ENCODE data around the gene TMTC1. TPM values are rescaled to one million over a fixed set of nuclear protein-coding genes. Genes with fewer than 3 reads are reported as not detected.

The TMTC1 gene
- total RNA-seq, 2 experiments from 2014 or later, result not detected

DNA sequence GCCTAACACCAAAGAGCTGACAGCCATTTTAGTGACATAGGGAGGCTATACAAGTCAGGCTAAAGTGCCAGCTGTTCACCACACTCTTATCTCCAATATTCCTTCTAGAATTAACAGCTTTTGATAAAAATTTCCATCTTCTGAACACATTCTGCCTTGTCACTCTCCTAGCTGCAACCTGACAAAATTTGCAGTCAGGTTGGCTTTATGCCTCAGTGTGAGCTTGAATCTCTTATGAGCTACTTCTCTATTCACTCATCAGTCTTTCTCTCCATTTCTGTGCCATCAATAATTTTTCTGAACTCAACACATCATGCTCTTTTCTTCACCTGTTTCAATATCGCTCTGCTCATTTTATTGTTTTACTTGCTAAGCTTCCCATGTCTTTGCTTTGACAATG is 50.2 kb downstream of the TMTC1 start:
- Mint-ChIP-seq H3K27me3 (ENCODE audit: low read depth) (no peaks in the 10 kb centered on the region), H3K9me3 (ENCODE audit: insufficient read depth) (no peaks in the 10 kb centered on the region), H3K36me3 (ENCODE audit: low read depth) (no peaks in the 10 kb centered on the region), H3K27ac (no peak overlapping the region), H3K4me1 (ENCODE audit: low read depth) (no peaks in the 10 kb centered on the region), H3K4me3 (no peak overlapping the region)
- DNase-seq, result no peak
- ChIA-PET POLR2A (no interaction called here), CTCF (no interaction called here)
- no peak for ATAC-seq

DNA sequence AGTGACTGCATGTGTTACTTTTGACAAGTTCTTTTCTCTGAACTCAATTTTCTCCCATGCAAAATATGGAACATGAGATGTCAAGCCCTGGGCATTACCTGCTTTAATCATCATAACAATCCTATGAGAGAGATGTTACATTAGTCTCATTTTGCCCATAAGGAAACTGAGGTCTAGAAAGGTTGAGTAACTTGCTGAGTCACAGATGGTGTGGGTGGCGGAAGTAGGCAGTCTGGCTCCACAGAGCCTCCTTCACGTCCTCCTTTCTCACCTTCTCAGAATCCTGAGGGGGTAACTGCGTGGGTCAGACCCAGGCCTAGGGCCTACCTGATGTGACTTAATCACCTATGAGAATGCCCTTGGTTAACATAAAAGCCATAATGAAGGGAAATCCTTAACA is 50.7 kb downstream of the TMTC1 start:
- no peaks in the 10 kb centered on the region for H3K4me1 Mint-ChIP-seq (ENCODE audit: low read depth)
- no peak overlapping the region for H3K27ac Mint-ChIP-seq
- H3K4me3 Mint-ChIP-seq, result no peak overlapping the region
- ChIA-PET POLR2A (no interaction called here), CTCF (no interaction called here)
- no peaks in the 10 kb centered on the region for H3K27me3 Mint-ChIP-seq (ENCODE audit: low read depth)
- DNase-seq, result no peak
- no peaks in the 10 kb centered on the region for H3K36me3 Mint-ChIP-seq (ENCODE audit: low read depth)
- no peak for ATAC-seq
- no peaks in the 10 kb centered on the region for H3K9me3 Mint-ChIP-seq (ENCODE audit: insufficient read depth)

DNA sequence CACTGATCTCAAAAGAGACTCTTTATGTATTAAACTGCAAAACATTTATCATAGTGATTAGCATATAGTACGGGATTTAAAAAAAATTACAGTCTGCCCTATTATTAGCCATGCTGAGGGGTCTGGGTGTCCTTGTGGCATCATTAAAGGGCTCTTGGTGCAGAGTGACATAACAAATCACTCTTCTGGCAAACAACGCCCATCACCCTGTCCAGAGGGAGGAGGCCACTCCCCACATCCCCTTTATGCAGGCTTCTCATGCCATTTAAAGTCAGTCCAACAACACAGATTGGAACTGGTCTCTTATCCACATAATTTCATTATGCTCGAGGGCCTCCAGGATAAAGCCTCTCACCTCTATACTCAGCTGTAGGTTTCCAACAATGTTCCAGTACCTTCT is 51.1 kb downstream of the TMTC1 start:
- DNase-seq, result no peak
- no peaks in the 10 kb centered on the region for H3K27me3 Mint-ChIP-seq (ENCODE audit: low read depth)
- no peaks in the 10 kb centered on the region for H3K9me3 Mint-ChIP-seq (ENCODE audit: insufficient read depth)
- no peaks in the 10 kb centered on the region for H3K4me1 Mint-ChIP-seq (ENCODE audit: low read depth)
- no peak overlapping the region for H3K27ac Mint-ChIP-seq
- no peak overlapping the region for H3K4me3 Mint-ChIP-seq
- POLR2A ChIA-PET, result no interaction called here
- no peak for ATAC-seq
- CTCF ChIA-PET, result no interaction called here
- no peaks in the 10 kb centered on the region for H3K36me3 Mint-ChIP-seq (ENCODE audit: low read depth)

DNA sequence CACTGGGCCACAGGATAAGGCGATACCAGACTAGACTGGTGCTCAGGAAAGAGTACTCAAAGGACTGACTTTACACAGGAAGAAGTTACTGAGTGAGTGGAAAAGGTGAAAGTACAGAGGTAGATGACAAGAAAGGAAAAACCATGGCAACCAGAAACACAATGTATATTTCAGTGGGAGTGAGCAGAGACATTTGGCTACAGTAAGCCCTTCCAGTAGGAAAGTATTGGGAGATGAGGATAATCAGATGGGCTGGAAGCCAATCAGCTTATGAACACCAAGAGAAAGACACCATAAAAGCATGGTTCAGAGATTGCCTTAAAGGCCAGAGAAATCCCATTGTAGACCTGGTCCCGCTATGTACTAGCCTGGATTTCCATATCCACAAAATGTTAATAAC is 51.6 kb downstream of the TMTC1 start:
- no peaks in the 10 kb centered on the region for H3K36me3 Mint-ChIP-seq (ENCODE audit: low read depth)
- no peaks in the 10 kb centered on the region for H3K9me3 Mint-ChIP-seq (ENCODE audit: insufficient read depth)
- no peak overlapping the region for H3K27ac Mint-ChIP-seq
- H3K27me3 Mint-ChIP-seq (ENCODE audit: low read depth), result no peaks in the 10 kb centered on the region
- no peak for ATAC-seq
- CTCF ChIA-PET, result no interaction called here
- DNase-seq, result no peak
- H3K4me3 Mint-ChIP-seq, result no peak overlapping the region
- H3K4me1 Mint-ChIP-seq (ENCODE audit: low read depth), result no peaks in the 10 kb centered on the region
- POLR2A ChIA-PET, result no interaction called here

DNA sequence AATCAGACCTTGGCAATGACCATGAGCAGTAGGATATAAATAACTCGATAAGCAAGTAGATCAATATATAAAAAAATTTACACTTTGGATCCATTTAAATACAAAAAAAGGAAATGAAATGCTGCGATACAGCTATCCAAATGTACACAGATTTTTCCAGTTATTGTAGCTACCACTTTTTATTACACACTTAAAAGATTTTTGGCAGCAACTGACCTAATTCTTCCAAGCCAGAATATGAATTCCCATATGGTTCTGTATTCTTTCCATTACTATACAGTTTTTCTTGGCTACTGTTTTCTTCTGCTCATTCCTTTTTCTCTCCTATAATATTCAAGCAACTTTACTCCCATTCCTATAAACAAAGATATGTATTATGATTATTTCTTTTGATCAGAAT is 52.2 kb downstream of the TMTC1 start:
- no peaks in the 10 kb centered on the region for H3K27me3 Mint-ChIP-seq (ENCODE audit: low read depth)
- POLR2A ChIA-PET, result no interaction called here
- no peaks in the 10 kb centered on the region for H3K36me3 Mint-ChIP-seq (ENCODE audit: low read depth)
- no peaks in the 10 kb centered on the region for H3K4me1 Mint-ChIP-seq (ENCODE audit: low read depth)
- DNase-seq (no peak), ATAC-seq (no peak)
- no peak overlapping the region for H3K27ac Mint-ChIP-seq
- H3K9me3 Mint-ChIP-seq (ENCODE audit: insufficient read depth), result no peaks in the 10 kb centered on the region
- H3K4me3 Mint-ChIP-seq, result no peak overlapping the region
- CTCF ChIA-PET, result no interaction called here

DNA sequence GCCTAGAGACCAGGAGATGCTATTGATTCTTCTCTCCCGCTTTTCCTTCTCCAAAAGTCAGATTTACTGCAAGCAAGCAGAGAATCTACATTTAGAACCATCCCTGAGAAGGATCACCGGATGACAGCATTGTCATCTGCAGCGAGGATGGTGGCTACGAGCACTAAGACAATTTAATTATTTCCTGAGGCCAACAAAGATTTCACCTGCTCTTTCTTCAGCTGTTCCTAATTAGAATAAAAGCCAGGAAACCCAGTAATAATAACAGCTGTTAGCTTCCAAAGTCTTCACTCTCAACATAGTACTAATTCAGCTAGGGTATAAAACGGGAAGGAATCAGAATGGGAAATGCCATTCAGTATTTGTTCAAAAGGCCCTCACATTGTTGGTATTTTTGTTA is 53.3 kb downstream of the TMTC1 start:
- ChIA-PET POLR2A (no interaction called here), CTCF (no interaction called here)
- H3K4me3 Mint-ChIP-seq, result no peak overlapping the region
- no peak for DNase-seq
- H3K27ac Mint-ChIP-seq, result no peak overlapping the region
- no peak for ATAC-seq
- H3K36me3 Mint-ChIP-seq (ENCODE audit: low read depth), result no peaks in the 10 kb centered on the region
- H3K27me3 Mint-ChIP-seq (ENCODE audit: low read depth), result no peaks in the 10 kb centered on the region
- no peaks in the 10 kb centered on the region for H3K4me1 Mint-ChIP-seq (ENCODE audit: low read depth)
- H3K9me3 Mint-ChIP-seq (ENCODE audit: insufficient read depth), result no peaks in the 10 kb centered on the region

DNA sequence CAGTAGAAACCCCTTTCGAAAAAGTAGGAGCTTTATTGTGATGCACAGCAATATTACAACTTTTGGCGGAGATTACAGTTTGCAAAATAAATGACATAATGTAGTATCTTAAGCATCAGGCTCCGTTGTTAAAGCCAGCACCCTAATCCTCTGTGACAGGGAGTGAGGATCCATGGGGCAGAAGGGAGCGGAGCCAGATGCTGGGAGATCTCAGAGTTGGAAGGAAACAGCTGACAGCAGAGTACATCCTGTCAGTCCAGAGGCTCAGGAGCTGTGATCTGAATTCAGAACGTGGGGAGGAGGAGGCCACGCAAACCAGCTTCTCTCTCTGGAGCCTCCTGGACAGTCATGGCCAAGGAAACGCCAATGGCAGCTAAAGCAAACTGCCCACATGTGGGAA is 55.7 kb downstream of the TMTC1 start:
- no peaks in the 10 kb centered on the region for H3K9me3 Mint-ChIP-seq (ENCODE audit: insufficient read depth)
- H3K4me1 Mint-ChIP-seq (ENCODE audit: low read depth), result no peaks in the 10 kb centered on the region
- ChIA-PET POLR2A (no interaction called here), CTCF (no interaction called here)
- no peak for ATAC-seq
- DNase-seq, result no peak
- no peak overlapping the region for H3K27ac Mint-ChIP-seq
- H3K36me3 Mint-ChIP-seq (ENCODE audit: low read depth), result no peaks in the 10 kb centered on the region
- H3K27me3 Mint-ChIP-seq (ENCODE audit: low read depth), result no peaks in the 10 kb centered on the region
- H3K4me3 Mint-ChIP-seq, result no peak overlapping the region

DNA sequence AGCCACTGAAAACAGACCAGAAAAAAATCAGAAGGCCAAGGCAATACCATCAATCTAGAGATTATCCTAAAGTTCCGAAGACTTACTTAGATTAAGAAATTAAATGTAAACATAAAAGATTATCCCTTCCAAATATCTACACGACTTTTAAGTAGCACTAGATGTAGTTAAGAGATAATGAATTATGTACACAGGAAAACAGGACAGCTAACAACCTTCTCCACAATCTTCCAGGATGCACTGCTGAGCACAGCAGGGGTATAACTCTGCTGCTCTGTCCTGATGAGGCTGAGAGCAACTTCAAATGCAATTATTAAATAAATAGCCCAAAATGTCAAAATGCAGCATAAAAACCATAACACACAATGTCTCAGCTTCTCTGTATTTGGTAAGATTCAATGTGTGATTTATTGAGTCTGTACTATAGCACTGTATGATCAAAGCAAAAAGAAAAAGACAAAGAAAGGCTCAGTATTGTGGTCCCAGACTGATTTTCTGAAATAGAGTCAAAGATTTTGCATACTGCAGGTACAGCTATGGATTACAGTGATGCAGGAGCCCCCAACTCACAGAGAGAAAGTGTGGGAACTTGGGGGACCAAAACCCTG is 56.9 kb downstream of the TMTC1 start:
- no peak overlapping the region for H3K27ac Mint-ChIP-seq
- no peaks in the 10 kb centered on the region for H3K27me3 Mint-ChIP-seq (ENCODE audit: low read depth)
- no peaks in the 10 kb centered on the region for H3K36me3 Mint-ChIP-seq (ENCODE audit: low read depth)
- H3K4me1 Mint-ChIP-seq (ENCODE audit: low read depth), result no peaks in the 10 kb centered on the region
- H3K9me3 Mint-ChIP-seq (ENCODE audit: insufficient read depth), result no peaks in the 10 kb centered on the region
- POLR2A ChIA-PET, result no interaction called here
- ATAC-seq (no peak), DNase-seq (no peak)
- CTCF ChIA-PET, result no interaction called here
- no peak overlapping the region for H3K4me3 Mint-ChIP-seq

DNA sequence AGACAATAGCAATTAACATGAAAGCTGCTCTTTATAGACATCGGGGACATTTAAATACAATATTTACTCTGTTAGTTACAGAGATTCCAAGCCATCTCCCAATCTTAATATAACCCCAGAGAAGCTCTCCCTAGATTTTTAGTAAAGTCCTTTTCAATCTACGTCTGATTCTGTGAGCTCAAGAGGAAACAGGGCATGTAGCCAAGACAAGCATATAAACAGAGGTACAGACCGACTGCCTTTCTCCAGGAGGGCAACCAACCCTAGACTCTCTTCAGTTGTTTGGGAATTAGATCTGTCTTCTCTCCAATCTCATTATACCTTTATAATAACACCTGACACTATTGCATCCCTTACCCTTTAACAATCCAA is 57.4 kb downstream of the TMTC1 start:
- Mint-ChIP-seq H3K27ac (no peak overlapping the region), H3K4me3 (no peak overlapping the region), H3K4me1 (ENCODE audit: low read depth) (no peaks in the 10 kb centered on the region), H3K9me3 (ENCODE audit: insufficient read depth) (no peaks in the 10 kb centered on the region), H3K36me3 (ENCODE audit: low read depth) (no peaks in the 10 kb centered on the region), H3K27me3 (ENCODE audit: low read depth) (no peaks in the 10 kb centered on the region)
- ChIA-PET CTCF (no interaction called here), POLR2A (no interaction called here)
- ATAC-seq (no peak), DNase-seq (no peak)

DNA sequence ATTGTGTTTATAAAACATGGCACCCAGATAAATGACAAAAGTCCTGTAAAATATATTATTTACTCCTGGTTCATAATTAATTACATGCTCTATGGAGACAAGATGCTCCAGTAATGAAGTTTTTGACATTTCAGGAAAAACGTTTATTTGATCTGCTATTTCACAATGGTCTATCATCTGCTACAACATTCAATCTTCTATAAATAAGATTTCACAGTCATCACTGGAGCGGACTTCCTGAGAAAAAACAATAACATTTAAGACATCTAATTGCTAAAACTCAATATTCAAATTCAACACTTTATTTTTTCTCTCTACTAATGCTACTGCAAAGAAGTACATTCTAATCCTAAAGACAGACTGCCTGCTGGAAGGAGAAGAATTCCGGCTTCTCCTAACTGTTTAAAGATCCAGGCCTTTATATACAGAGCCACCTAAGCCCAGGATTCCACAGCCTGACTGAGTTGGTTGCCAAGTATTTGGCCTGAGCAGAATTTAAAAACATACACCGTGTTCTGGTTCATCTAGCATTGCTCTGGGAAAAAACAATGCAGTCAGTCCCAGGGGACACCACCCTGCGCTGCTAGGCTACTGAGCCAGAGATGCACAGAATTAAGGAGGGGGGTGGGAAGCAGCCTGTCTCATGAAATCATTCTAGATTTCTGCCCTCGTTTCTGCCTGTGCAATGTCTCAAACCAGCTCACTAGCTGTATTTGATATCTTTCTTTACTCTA is 58.0 kb downstream of the TMTC1 start:
- POLR2A ChIA-PET, result no interaction called here
- no peaks in the 10 kb centered on the region for H3K4me1 Mint-ChIP-seq (ENCODE audit: low read depth)

DNA sequence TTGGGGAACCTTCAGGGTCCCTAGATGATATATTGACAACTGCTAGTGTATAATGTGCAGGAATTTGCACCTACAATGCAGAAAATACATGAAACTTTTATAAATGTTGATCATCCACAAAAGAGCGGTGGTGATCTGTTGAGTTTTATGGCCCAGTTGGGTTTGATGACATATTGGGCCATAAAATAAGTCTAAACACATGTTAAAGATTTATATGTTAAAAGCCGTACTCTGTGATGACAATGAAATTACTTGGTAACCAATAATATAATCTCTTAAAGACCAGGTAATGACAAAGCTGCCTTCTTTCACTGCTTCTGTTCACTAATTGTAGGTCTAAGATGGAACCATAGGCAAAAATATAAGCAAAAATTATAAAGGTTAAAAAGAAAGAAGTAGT is 61.6 kb downstream of the TMTC1 start:
- ATAC-seq (no peak), DNase-seq (no peak)
- H3K27ac Mint-ChIP-seq, result no peak overlapping the region
- ChIA-PET CTCF (no interaction called here), POLR2A (no interaction called here)
- no peak overlapping the region for H3K4me3 Mint-ChIP-seq
- no peaks in the 10 kb centered on the region for H3K9me3 Mint-ChIP-seq (ENCODE audit: insufficient read depth)
- no peaks in the 10 kb centered on the region for H3K4me1 Mint-ChIP-seq (ENCODE audit: low read depth)
- H3K27me3 Mint-ChIP-seq (ENCODE audit: low read depth), result no peaks in the 10 kb centered on the region
- H3K36me3 Mint-ChIP-seq (ENCODE audit: low read depth), result no peaks in the 10 kb centered on the region

More for the DNA sequence above, 58.0 kb downstream of the TMTC1 start:
- CTCF ChIA-PET, result no interaction called here
- ATAC-seq, result no peak
- H3K4me3 Mint-ChIP-seq, result no peak overlapping the region
- H3K36me3 Mint-ChIP-seq (ENCODE audit: low read depth), result no peaks in the 10 kb centered on the region
- DNase-seq, result no peak
- H3K27ac Mint-ChIP-seq, result no peak overlapping the region
- H3K9me3 Mint-ChIP-seq (ENCODE audit: insufficient read depth), result no peaks in the 10 kb centered on the region
- H3K27me3 Mint-ChIP-seq (ENCODE audit: low read depth), result no peaks in the 10 kb centered on the region

DNA sequence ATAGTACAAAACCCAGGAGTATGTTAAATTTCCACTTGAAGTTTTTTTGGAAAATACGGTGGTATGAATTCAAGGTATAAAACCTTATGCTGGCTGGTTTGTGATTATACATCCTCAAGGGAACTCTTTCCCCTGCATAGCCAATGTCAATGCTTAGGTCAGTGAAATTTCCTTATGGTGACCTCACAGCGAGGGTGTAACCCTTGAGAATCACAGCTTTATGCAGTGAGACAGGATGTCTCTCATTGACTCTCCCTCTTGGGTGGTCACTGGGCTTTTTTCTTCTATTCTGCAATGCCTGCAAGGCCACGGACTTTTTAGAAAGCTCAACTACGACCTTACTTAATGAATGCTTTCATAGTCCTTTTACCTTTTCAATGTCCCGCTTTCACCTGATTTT is 64.4 kb downstream of the TMTC1 start:
- H3K27me3 Mint-ChIP-seq (ENCODE audit: low read depth), result no peaks in the 10 kb centered on the region
- H3K9me3 Mint-ChIP-seq (ENCODE audit: insufficient read depth), result no peaks in the 10 kb centered on the region
- DNase-seq, result no peak
- H3K36me3 Mint-ChIP-seq (ENCODE audit: low read depth), result no peaks in the 10 kb centered on the region
- H3K4me3 Mint-ChIP-seq, result no peak overlapping the region
- ATAC-seq, result no peak
- ChIA-PET CTCF (no interaction called here), POLR2A (no interaction called here)
- no peaks in the 10 kb centered on the region for H3K4me1 Mint-ChIP-seq (ENCODE audit: low read depth)
- H3K27ac Mint-ChIP-seq, result no peak overlapping the region

DNA sequence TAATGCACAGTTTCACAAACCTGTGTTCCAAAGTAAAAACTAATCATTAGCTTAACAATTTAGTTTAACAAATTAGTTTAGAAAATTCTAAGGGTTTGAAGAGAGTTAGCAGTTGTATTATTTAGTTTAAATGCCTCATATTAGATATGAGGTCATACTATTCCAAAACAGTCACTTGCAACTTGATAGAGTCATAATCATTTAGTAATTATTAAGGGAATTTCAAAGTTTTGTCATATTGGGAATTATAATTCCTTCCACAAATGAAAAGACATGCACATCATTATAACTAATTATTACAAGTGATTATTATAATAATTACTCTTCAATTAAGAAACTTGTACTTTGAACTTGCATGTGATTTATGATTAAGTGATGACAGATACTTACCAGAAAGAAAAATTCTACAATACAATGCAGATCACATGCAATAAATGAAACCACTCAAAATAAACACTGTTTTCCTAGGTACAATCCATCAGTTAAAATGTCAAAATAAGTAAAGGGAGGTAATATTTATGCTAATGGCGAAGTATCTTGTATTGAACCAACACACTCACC is 66.1 kb downstream of the TMTC1 start:
- no peak overlapping the region for H3K4me3 Mint-ChIP-seq
- no peaks in the 10 kb centered on the region for H3K4me1 Mint-ChIP-seq (ENCODE audit: low read depth)
- no peak overlapping the region for H3K27ac Mint-ChIP-seq
- H3K36me3 Mint-ChIP-seq (ENCODE audit: low read depth), result no peaks in the 10 kb centered on the region
- DNase-seq, result no peak
- ChIA-PET CTCF (no interaction called here), POLR2A (no interaction called here)
- ATAC-seq, result no peak
- H3K27me3 Mint-ChIP-seq (ENCODE audit: low read depth), result no peaks in the 10 kb centered on the region
- no peaks in the 10 kb centered on the region for H3K9me3 Mint-ChIP-seq (ENCODE audit: insufficient read depth)

Data from activated CD8-positive, alpha-beta T cell treated with anti-CD3 and anti-CD28 coated beads, Interleukin-2, amount 10 ng/mL, durations not matched to agents 7 days and 5 days (primary cell).